ENCODE results near the gene ITSN1. TPM values are rescaled to one million over a fixed set of nuclear protein-coding genes. Genes with fewer than 3 reads are reported as not detected.

The ITSN1 gene
- total and polyA plus RNA-seq, 2 of the 13 experiments (the other 11 are each of a cell fraction or from before 2014, with no cell fraction given) = 26.1 to 33.8 TPM

- no peak for DNase-seq (ENCODE audit: low spot score)
- no peaks in the 10 kb centered on the region for H4K20me1 ChIP-seq (ENCODE audit: insufficient read depth, low read length)
- ChIA-PET CTCF (ENCODE audit: low intra/inter-chr PET ratio, low total read pairs) (no interaction called here), POLR2A (no interaction called here)
- peaks cover 0 to 21% of the 10 kb centered on the region in 2 experiments; a peak in 2 of 5 replicates for H3K27me3 ChIP-seq (ENCODE audit: control insufficient read depth in 1 of 2, insufficient read depth in 2 of 2, low read length in 2 of 2)
- no peaks in the 10 kb centered on the region for H3K4me1 ChIP-seq (ENCODE audit: insufficient read depth, low read length)
- TF ChIP-seq PLSCR1 (CRISPR knock-in tag; IDR thresholded peaks at IDR 0.05; ENCODE audit: borderline replicate concordance) = no peak
- TF ChIP-seq DNMT3B (CRISPR knock-in tag; conservative IDR thresholded peaks at IDR 0.05) = no peak
- no peak for TF ChIP-seq ZNF737 (CRISPR knock-in tag; IDR thresholded peaks at IDR 0.05; ENCODE audit: borderline replicate concordance)
- TF ChIP-seq RFX3 (CRISPR knock-in tag; IDR thresholded peaks at IDR 0.05) = no peak
- no peak for TF ChIP-seq SCMH1 (CRISPR knock-in tag; IDR thresholded peaks at IDR 0.05; ENCODE audit: borderline replicate concordance)
- TF ChIP-seq NKX3-1 (CRISPR knock-in tag; IDR thresholded peaks at IDR 0.05) = no peak
- TF ChIP-seq ZNF816 (CRISPR knock-in tag; IDR thresholded peaks at IDR 0.05; ENCODE audit: borderline replicate concordance) = no peak
- TF ChIP-seq STAT6 (CRISPR knock-in tag; IDR thresholded peaks at IDR 0.05; ENCODE audit: borderline replicate concordance) = no peak
- no peak for TF ChIP-seq ZNF75D (CRISPR knock-in tag; IDR thresholded peaks at IDR 0.05; ENCODE audit: borderline replicate concordance)
- H3K4me3 ChIP-seq (replicated peaks in 1 of 3; ENCODE audit: insufficient read depth in 1 of 3, low read depth in 2 of 3, low read length in 3 of 3) = no peak overlapping the region
- WGBS (ENCODE audit: low lambda C conversion rate) = 10% methylated on average over 1 of the region's 1 CpG
- no peaks in the 10 kb centered on the region for H3K79me2 ChIP-seq (ENCODE audit: insufficient read depth, low read length)
- ATAC-seq = no peak
- no peak for FAIRE-seq
- no peaks in the 10 kb centered on the region for H3K36me3 ChIP-seq (replicated peaks in 1 of 2; ENCODE audit: control insufficient read depth in 1 of 2, insufficient read depth in 2 of 2, low read length in 2 of 2)
- H3K9me3 ChIP-seq (ENCODE audit: low read length) = no peaks in the 10 kb centered on the region
- H3K9ac ChIP-seq (ENCODE audit: insufficient read depth, low read depth, low read length) = no peak overlapping the region
- H3K4me2 ChIP-seq (ENCODE audit: low read depth, low read length) = no peak overlapping the region
- in situ Hi-C loops (cut with HindIII; ENCODE audit: extremely low pct_ligation_motif_present, low pct_unique_long_range_greater_than_20kb) = no loop called here
- no TSS peak for BruUV-seq (replicated peaks)
- intact Hi-C loops (cut with micrococcal nuclease; ENCODE audit: unreplicated experiment) = no loop called here
- H2AFZ ChIP-seq (ENCODE audit: low read length) = no peak overlapping the region
- H3K27ac ChIP-seq (ENCODE audit: extremely low read length, insufficient read depth, low read length) = no peak overlapping the region
Observed at GRCh38 chr21:33864150-33864549, 221.8 kb downstream of the ITSN1 start.
